ENCODE measurements around the gene IGSF9. TPM values are rescaled to one million over a fixed set of nuclear protein-coding genes. Genes with fewer than 3 reads are reported as not detected.
A peak's percentile ranks its signal among the peaks of the same experiment; 100 is the strongest.
"Not testable (repeated sequence)": the region's sequence is repeated elsewhere in the genome, so short reads cannot be mapped to it uniquely, and the experiment has no call there.

Gene IGSF9
- total RNA-seq, 1 experiment from 2014 or later, result not detected

- DNase-seq (ENCODE audit: low read depth), result not testable (repeated sequence)
These were observed 45.8 kb downstream of the IGSF9 start for GRCh38 chr1:159899634-159900033.

- DNase-seq (ENCODE audit: low read depth), result no peak
These were observed 46.9 kb downstream of the IGSF9 start for GRCh38 chr1:159898527-159898926.

- no peak for DNase-seq (ENCODE audit: low read depth)
These were observed 47.5 kb downstream of the IGSF9 start for GRCh38 chr1:159897962-159898361.

GRCh38 chr1:159896546-159896930 is 48.9 kb downstream of the IGSF9 start:
- DNase-seq (ENCODE audit: low read depth), result no peak

GRCh38 chr1:159895836-159896545 is 49.4 kb downstream of the IGSF9 start:
- no peak for DNase-seq (ENCODE audit: low read depth)

GRCh38 chr1:159895286-159895685 is 50.1 kb downstream of the IGSF9 start:
- DNase-seq (ENCODE audit: low read depth), result no peak

GRCh38 chr1:159892944-159893343 is 52.5 kb downstream of the IGSF9 start:
- no peak for DNase-seq (ENCODE audit: low read depth)

- peak; percentile 85 for DNase-seq (ENCODE audit: low read depth)
These were observed 53.9 kb downstream of the IGSF9 start for GRCh38 chr1:159891275-159892157.

GRCh38 chr1:159890390-159890789 is 55.0 kb downstream of the IGSF9 start:
- DNase-seq (ENCODE audit: low read depth), result no peak

GRCh38 chr1:159889821-159890252 is 55.6 kb downstream of the IGSF9 start:
- DNase-seq (ENCODE audit: low read depth), result peak; percentile 88

GRCh38 chr1:159889202-159889601 is 56.2 kb downstream of the IGSF9 start:
- no peak for DNase-seq (ENCODE audit: low read depth)

- no peak for DNase-seq (ENCODE audit: low read depth)
These were observed 61.1 kb downstream of the IGSF9 start for GRCh38 chr1:159884296-159884695.

- no peak for DNase-seq (ENCODE audit: low read depth)
These were observed 62.3 kb downstream of the IGSF9 start for GRCh38 chr1:159883134-159883533.

- peak; percentile 51 for DNase-seq (ENCODE audit: low read depth)
These were observed 62.9 kb downstream of the IGSF9 start for GRCh38 chr1:159882527-159882862.

- peak; percentile 98 for DNase-seq (ENCODE audit: low read depth)
These were observed 63.5 kb downstream of the IGSF9 start for GRCh38 chr1:159881622-159882526.

GRCh38 chr1:159880430-159880829 is 65.0 kb downstream of the IGSF9 start:
- no peak for DNase-seq (ENCODE audit: low read depth)

- peak; percentile 69 for DNase-seq (ENCODE audit: low read depth)
These were observed 65.4 kb downstream of the IGSF9 start for GRCh38 chr1:159879977-159880376.

- DNase-seq (ENCODE audit: low read depth), result no peak
These were observed 66.3 kb downstream of the IGSF9 start for GRCh38 chr1:159879136-159879535.

- DNase-seq (ENCODE audit: low read depth), result no peak
These were observed 67.5 kb downstream of the IGSF9 start for GRCh38 chr1:159877695-159878444.
